Duodenal mucosa (tissue), 2 donors: ENCODE measurements around the gene RRAS2.

Source experiments
- H3K27ac ChIP-seq: one replicate; pipeline ENCODE4 v1.7.0; 2013; ENCODE audit warnings: low read depth, low read length
- H3K27me3 ChIP-seq, 2 donors: one replicate each; pipeline ENCODE4 v1.7.0; 2013; ENCODE audit warnings: low read length in 2 of 2, control low read depth in 1 of 2; ENCODE audit not compliant: insufficient read depth in 2 of 2, control insufficient read depth in 1 of 2
- H3K36me3 ChIP-seq, 2 donors: one replicate each; pipeline ENCODE4 v1.7.0; 2013; ENCODE audit warnings: low read length in 2 of 2, control low read depth in 1 of 2; ENCODE audit not compliant: insufficient read depth in 2 of 2, control insufficient read depth in 1 of 2
- H3K4me1 ChIP-seq, 2 donors: one replicate each; pipeline ENCODE4 v1.7.0; 2013; ENCODE audit warnings: low read length in 2 of 2, control low read depth in 1 of 2; ENCODE audit not compliant: insufficient read depth in 2 of 2, control insufficient read depth in 1 of 2
- H3K4me3 ChIP-seq, 2 donors: one replicate each; pipeline ENCODE4 v1.7.0; 2013; ENCODE audit warnings: low read length in 2 of 2, low read depth in 1 of 2
- H3K9ac ChIP-seq, 2 donors: one replicate each; pipeline ENCODE4 v1.7.0; 2013; ENCODE audit warnings: low read length in 2 of 2, low read depth in 1 of 2
- H3K9me3 ChIP-seq, 2 donors: one replicate each; pipeline ENCODE4 v1.7.0; 2013; ENCODE audit warnings: low read length in 2 of 2, control low read depth in 1 of 2; ENCODE audit not compliant: control insufficient read depth in 1 of 2

The RRAS2 gene

DNA sequence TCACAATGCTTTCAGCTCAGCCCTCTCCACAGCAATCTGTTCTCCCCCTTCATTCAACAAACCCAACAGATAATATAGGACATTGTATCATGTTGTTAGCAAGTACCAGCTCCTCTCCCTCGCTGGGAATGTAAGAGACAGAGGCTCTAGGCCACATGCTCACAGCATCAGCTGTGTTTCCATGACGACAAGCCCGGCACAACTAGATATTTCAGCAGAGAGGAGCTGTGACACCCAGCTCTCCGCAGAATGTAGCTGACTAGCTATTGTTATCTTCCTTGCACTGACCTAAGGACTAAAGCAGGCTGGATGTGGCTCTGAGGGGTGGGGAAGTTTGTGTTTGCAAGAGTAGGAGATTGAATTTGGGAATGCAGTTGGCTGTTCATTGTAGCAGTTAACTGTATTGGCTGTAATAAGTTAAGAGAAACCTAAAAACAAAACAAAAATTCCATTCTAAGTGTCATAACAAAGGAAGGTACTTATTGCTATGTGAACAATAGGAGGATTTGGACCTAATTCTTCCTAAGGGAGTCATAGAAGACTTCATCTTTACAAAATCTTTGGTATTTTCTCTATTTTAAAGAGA is 28.0 kb upstream of the RRAS2 start:
- Histone ChIP-seq H3K27ac (no peak overlapping the region), H3K9me3 (no peaks in the 10 kb centered on the region), H3K36me3 (no peaks in the 10 kb centered on the region), H3K4me1 (no peaks in the 10 kb centered on the region), H3K9ac (no peak overlapping the region), H3K27me3 (no peaks in the 10 kb centered on the region), H3K4me3 (no peak overlapping the region)

- Histone ChIP-seq H3K27ac (no peak overlapping the region), H3K4me3 (no peak overlapping the region), H3K27me3 (peaks cover 0 to 5% of the 10 kb centered on the region in 2 donors), H3K9me3 (no peaks in the 10 kb centered on the region), H3K4me1 (peaks cover 4 to 5% of the 10 kb centered on the region in 2 donors), H3K9ac (no peak overlapping the region), H3K36me3 (no peaks in the 10 kb centered on the region)
Observed at GRCh38 chr11:14386081-14386480, 27.1 kb upstream of the RRAS2 start.

- Histone ChIP-seq H3K36me3 (no peaks in the 10 kb centered on the region), H3K27ac (no peak overlapping the region), H3K4me3 (no peak overlapping the region), H3K4me1 (peaks cover 8 to 11% of the 10 kb centered on the region in 2 donors), H3K27me3 (peaks cover 5% of the 10 kb centered on the region in 2 donors), H3K9ac (no peak overlapping the region), H3K9me3 (no peaks in the 10 kb centered on the region)
Observed at GRCh38 chr11:14384338-14384737, 25.4 kb upstream of the RRAS2 start.

GRCh38 chr11:14381968-14382367 is 23.0 kb upstream of the RRAS2 start:
- Histone ChIP-seq H3K27ac (no peak overlapping the region), H3K4me3 (no peak overlapping the region), H3K27me3 (peaks cover 5% of the 10 kb centered on the region in 2 donors), H3K4me1 (peaks cover 8 to 11% of the 10 kb centered on the region in 2 donors), H3K9ac (no peak overlapping the region), H3K9me3 (no peaks in the 10 kb centered on the region), H3K36me3 (no peaks in the 10 kb centered on the region)

GRCh38 chr11:14380947-14381561 is 22.1 kb upstream of the RRAS2 start:
- Histone ChIP-seq H3K4me1 (peaks cover 8 to 11% of the 10 kb centered on the region in 2 donors), H3K27ac (no peak overlapping the region), H3K9ac (peak overlapping the region; percentile 48 to 67), H3K36me3 (no peaks in the 10 kb centered on the region), H3K27me3 (peaks cover 5% of the 10 kb centered on the region in 2 donors), H3K9me3 (no peaks in the 10 kb centered on the region), H3K4me3 (peak overlapping the region; percentile 73 to 74)

DNA sequence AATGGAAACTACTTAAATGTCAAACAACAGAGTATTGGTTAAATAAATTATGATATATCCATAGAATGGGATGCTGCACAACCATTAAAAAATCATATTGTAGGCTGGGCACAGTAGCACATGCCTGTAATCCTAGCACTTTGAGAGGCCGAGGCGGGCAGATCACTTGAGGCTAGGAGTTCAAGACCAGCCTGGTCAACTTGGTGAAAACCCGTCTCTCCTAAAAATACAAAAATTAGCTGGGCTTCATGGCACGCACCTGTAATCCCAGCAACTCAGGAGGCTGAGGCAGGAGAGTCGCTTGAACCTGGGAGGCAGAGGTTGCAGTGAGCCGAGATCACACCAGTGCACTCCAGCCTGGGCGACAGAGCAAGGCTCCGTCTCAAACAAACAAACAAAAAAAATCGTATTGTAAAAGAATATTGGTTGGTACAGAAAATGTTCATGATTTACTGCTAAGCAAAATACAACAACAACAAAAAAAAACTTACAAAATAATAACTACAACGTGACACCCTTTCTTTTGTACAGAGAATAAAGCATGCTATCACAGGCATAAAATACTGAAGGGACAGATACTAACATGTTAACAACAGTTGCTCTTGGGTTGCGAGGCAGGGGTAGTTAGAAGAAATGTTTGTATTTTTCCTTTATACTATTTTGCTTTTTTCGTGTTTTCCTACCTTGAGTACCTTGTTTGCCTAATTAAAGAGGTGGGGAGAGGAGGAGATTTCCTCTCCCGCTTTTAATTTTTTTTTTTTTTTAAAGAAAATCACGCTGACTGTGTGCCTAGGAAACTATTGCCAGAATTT is 21.3 kb upstream of the RRAS2 start:
- Histone ChIP-seq H3K9ac (peak overlapping the region in 1 of 2 donors; percentile 48), H3K9me3 (no peaks in the 10 kb centered on the region), H3K4me3 (peak overlapping the region in 1 of 2 donors; percentile 73), H3K4me1 (peaks cover 10 to 11% of the 10 kb centered on the region in 2 donors), H3K36me3 (no peaks in the 10 kb centered on the region), H3K27ac (no peak overlapping the region), H3K27me3 (peaks cover 5% of the 10 kb centered on the region in 2 donors)

DNA sequence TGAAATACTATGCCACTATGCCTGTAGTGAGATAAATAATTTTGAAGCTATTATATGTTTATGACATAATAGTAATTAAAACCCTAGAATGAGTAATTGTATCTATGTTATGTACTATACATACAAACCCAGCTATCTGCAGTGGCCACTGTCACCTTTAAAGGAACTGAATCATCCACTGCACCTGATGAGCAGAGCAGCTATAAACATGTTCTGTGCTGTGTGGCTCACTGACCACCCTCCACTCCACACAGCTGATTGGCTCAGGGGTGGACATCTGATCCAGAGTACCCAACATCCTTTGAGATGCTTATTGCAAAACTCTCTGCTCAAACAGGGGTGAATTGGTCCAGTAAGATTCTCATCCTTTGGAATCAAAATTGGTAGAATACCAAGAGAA is 19.2 kb upstream of the RRAS2 start:
- peaks cover 5% of the 10 kb centered on the region in 2 donors for H3K27me3 ChIP-seq
- no peaks in the 10 kb centered on the region for H3K36me3 ChIP-seq
- peaks cover 18 to 24% of the 10 kb centered on the region in 2 donors for H3K4me1 ChIP-seq
- H3K9ac ChIP-seq, result no peak overlapping the region
- no peaks in the 10 kb centered on the region for H3K9me3 ChIP-seq
- no peak overlapping the region for H3K4me3 ChIP-seq
- H3K27ac ChIP-seq, result no peak overlapping the region

DNA sequence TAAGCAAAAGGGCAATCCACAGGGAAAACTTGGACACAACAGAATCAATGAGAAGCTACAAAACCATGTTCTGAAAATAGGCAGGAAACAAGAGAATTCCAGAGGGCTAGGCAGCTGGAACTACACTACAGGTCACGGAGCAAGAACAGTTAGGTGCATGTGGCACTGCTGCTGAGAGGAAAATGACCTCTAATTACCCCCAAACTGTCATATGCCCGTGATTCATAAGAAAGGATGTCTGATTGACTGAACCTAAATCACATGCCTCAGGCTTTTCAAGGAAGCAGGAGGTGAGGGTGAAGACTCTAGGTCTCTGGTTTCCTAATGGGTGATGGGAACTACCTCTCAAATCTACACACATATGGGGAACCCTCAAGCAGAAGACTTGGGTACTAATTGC is 17.9 kb upstream of the RRAS2 start:
- Histone ChIP-seq H3K27me3 (peaks cover 5% of the 10 kb centered on the region in 2 donors), H3K9me3 (no peaks in the 10 kb centered on the region), H3K27ac (no peak overlapping the region), H3K9ac (no peak overlapping the region), H3K4me3 (no peak overlapping the region), H3K4me1 (peaks cover 18 to 24% of the 10 kb centered on the region in 2 donors), H3K36me3 (no peaks in the 10 kb centered on the region)

DNA sequence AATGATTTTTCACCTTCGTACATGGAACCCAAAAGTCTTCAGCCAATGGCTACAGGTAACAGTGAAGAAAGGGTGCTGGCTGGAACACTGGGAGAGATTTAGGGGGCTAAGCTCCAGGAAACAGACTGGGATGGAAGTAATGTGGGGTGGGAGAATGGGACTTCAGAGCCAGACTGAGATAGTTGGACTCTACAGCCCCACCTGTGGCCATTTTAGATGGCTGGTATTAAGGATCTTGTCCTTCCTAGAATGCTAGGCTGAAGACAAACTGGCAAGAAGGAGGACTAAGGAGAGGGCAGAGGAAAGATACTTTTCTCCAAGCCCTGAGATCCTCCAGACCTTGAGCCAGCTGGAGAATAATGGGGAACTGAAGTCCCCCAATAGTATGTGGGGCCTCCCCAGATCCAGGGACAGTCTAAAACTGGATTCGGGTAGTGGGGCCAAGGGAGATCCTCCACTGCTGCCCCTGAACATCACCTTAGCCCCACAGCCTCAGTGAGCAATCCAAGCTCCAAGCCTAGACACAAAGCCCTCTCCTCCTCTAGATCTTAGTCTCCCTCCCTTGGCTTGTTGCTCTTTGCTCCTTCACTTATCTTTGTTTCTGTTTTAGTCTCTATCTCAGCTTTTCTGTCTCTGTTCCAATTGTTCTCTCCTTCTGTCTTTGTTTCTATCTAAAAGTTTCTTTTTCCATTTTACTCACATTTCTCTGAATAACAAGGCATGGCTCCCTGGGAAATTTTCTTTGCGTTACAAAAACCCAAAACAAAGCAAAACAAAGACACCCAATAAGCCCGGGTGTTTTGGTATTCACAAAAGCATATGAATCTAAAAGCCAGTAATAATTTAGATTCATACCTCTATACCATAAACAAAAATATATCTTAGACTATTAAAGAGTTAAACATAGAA is 16.2 kb upstream of the RRAS2 start:
- Histone ChIP-seq H3K9ac (no peak overlapping the region), H3K36me3 (no peaks in the 10 kb centered on the region), H3K9me3 (no peaks in the 10 kb centered on the region), H3K4me3 (no peak overlapping the region), H3K27me3 (peaks cover 0 to 2% of the 10 kb centered on the region in 2 donors), H3K27ac (no peak overlapping the region), H3K4me1 (peaks cover 7 to 17% of the 10 kb centered on the region in 2 donors)
